Suprapubic skin (tissue), 4 donors: Measurements from ENCODE around the gene RAB8A. TPM values are rescaled to one million over a fixed set of nuclear protein-coding genes. Genes with fewer than 3 reads are reported as not detected.

Experiments
- DNase-seq, 2 donors: peaks; one replicate each; pipeline ENCODE4 v3.0.0-alpha.2; 2019; ENCODE audit warnings: low spot score in 2 of 2
- H3K27ac ChIP-seq: fragments of 200-600 bp; sonication (generic); one replicate; pipeline ENCODE4 v1.5.1; 2019
- H3K27me3 ChIP-seq: fragments of 200-600 bp; sonication (generic); one replicate; pipeline ENCODE4 v1.5.1; 2019
- H3K36me3 ChIP-seq: fragments of 200-600 bp; sonication (generic); one replicate; pipeline ENCODE4 v1.5.1; 2019
- H3K4me1 ChIP-seq: fragments of 200-600 bp; sonication (generic); one replicate; pipeline ENCODE4 v1.5.1; 2019
- H3K4me3 ChIP-seq: fragments of 200-600 bp; sonication (generic); one replicate; pipeline ENCODE4 v1.5.1; 2019; ENCODE audit warnings: mild to moderate bottlenecking
- H3K9me3 ChIP-seq: fragments of 200-600 bp; sonication (generic); one replicate; pipeline ENCODE4 v1.5.1; 2019
- CTCF ChIP-seq, 2 donors: fragments of 200-600 bp in 1 of 2; fragments of 450-650 bp in 1 of 2; sonication (generic) in 1 of 2; IDR thresholded peaks; one replicate each; pipeline ENCODE4 v1.5.1; 2016 to 2019; ENCODE audit warnings: antibody characterized with exemption in 2 of 2, mild to moderate bottlenecking in 1 of 2, moderate library complexity in 1 of 2
- EP300 ChIP-seq: sonication (generic); formaldehyde crosslinking; IDR thresholded peaks from one replicate; pipeline ENCODE4 v1.6.1; 2017; ENCODE audit warnings: antibody characterized with exemption
- POLR2A ChIP-seq, 2 donors: fragments of 450-650 bp; IDR thresholded peaks; one replicate each; pipeline ENCODE4 v1.6.1; 2017; ENCODE audit warnings: antibody characterized with exemption in 2 of 2, mild to moderate bottlenecking in 2 of 2, moderate library complexity in 2 of 2
- POLR2AphosphoS5 ChIP-seq, 3 donors: sonication (generic); formaldehyde crosslinking; IDR thresholded peaks; one replicate each; pipeline ENCODE4 v1.6.1; 2017; ENCODE audit warnings: antibody characterized with exemption in 3 of 3
- WGBS: methylation state at CpG from one replicate; pipeline ENCODE4 v1.1.5; 2018; 5-methylcytosine and 5-hydroxymethylcytosine counted together
- total RNA-seq, 4 donors: library from RNA; depleted of rRNA; stranded (reverse); fragments of >200 nt; gene quantifications; one replicate each; pipeline ENCODE4 v1.1.0, GENCODE V29; 2016

RAB8A gene
- total RNA-seq, 4 donors from 2014 or later: 48.9 to 61.9 (median 58.5) TPM

- Histone ChIP-seq H3K4me1 (no peaks in the 10 kb centered on the region), H3K36me3 (no peaks in the 10 kb centered on the region), H3K4me3 (no peak overlapping the region), H3K27me3 (no peaks in the 10 kb centered on the region), H3K27ac (no peak overlapping the region), H3K9me3 (no peaks in the 10 kb centered on the region)
- WGBS: 85% methylated on average over 4 of the region's 10 CpGs
- no peak for DNase-seq
- no peak for TF ChIP-seq POLR2A (IDR thresholded peaks at IDR 0.05)
These were observed 45.9 kb downstream of the RAB8A start for GRCh38 chr19:16157601-16158000.

- WGBS: 92% methylated on average over 5 of the region's 5 CpGs
- H3K4me1 ChIP-seq: no peaks in the 10 kb centered on the region
These were observed 48.0 kb downstream of the RAB8A start for GRCh38 chr19:16159655-16160054.

GRCh38 chr19:16160445-16160942, 48.8 kb downstream of the RAB8A start:
- no peaks in the 10 kb centered on the region for H3K9me3 ChIP-seq
- no peaks in the 10 kb centered on the region for H3K4me1 ChIP-seq
- TF ChIP-seq POLR2AphosphoS5 (IDR thresholded peaks at IDR 0.05) (no peak), POLR2A (IDR thresholded peaks at IDR 0.05) (no peak), EP300 (no peak), CTCF (IDR thresholded peaks at IDR 0.05) (no peak)
- no peaks in the 10 kb centered on the region for H3K36me3 ChIP-seq
- 64% methylated on average over 6 of the region's 6 CpGs for WGBS
- DNase-seq: no peak
- no peak overlapping the region for H3K4me3 ChIP-seq
- H3K27me3 ChIP-seq: no peaks in the 10 kb centered on the region
- no peak overlapping the region for H3K27ac ChIP-seq

More at GRCh38 chr19:16159655-16160054, 48.0 kb downstream of the RAB8A start:
- TF ChIP-seq POLR2A (IDR thresholded peaks at IDR 0.05) (no peak), EP300 (no peak), POLR2AphosphoS5 (IDR thresholded peaks at IDR 0.05) (no peak), CTCF (IDR thresholded peaks at IDR 0.05) (no peak)
- Histone ChIP-seq H3K27me3 (no peaks in the 10 kb centered on the region), H3K36me3 (no peaks in the 10 kb centered on the region), H3K9me3 (no peaks in the 10 kb centered on the region), H3K4me3 (no peak overlapping the region), H3K27ac (no peak overlapping the region)
- no peak for DNase-seq

- H3K4me3 ChIP-seq: no peak overlapping the region
- H3K36me3 ChIP-seq: no peaks in the 10 kb centered on the region
- no peak overlapping the region for H3K27ac ChIP-seq
- TF ChIP-seq POLR2A (IDR thresholded peaks at IDR 0.05) (no peak), EP300 (no peak), POLR2AphosphoS5 (IDR thresholded peaks at IDR 0.05) (no peak), CTCF (IDR thresholded peaks at IDR 0.05) (no peak)
- no peaks in the 10 kb centered on the region for H3K4me1 ChIP-seq
- no peak for DNase-seq
- no peaks in the 10 kb centered on the region for H3K9me3 ChIP-seq
- no peaks in the 10 kb centered on the region for H3K27me3 ChIP-seq
- 78% methylated on average over 14 of the region's 14 CpGs for WGBS
These were observed 49.4 kb downstream of the RAB8A start for GRCh38 chr19:16160943-16161560.

GRCh38 chr19:16161840-16162239, 50.2 kb downstream of the RAB8A start:
- Histone ChIP-seq H3K4me3 (no peak overlapping the region), H3K27ac (no peak overlapping the region), H3K27me3 (no peaks in the 10 kb centered on the region), H3K9me3 (no peaks in the 10 kb centered on the region), H3K4me1 (no peaks in the 10 kb centered on the region), H3K36me3 (no peaks in the 10 kb centered on the region)
- DNase-seq: no peak
- 77% methylated on average over 3 of the region's 3 CpGs for WGBS
- TF ChIP-seq POLR2A (IDR thresholded peaks at IDR 0.05) (no peak), POLR2AphosphoS5 (IDR thresholded peaks at IDR 0.05) (no peak), CTCF (IDR thresholded peaks at IDR 0.05) (no peak)
